BJ (cell line): ENCODE data around the gene TMEM45A. TPM values are rescaled to one million over a fixed set of nuclear protein-coding genes. Genes with fewer than 3 reads are reported as not detected.
"Not testable (repeated sequence)": the region's sequence is repeated elsewhere in the genome, so short reads cannot be mapped to it uniquely, and the experiment has no call there.

Experiments used
- CTCF ChIA-PET: fragments of 350-600 bp; formaldehyde crosslinking; extraction: SDS; loops from one replicate; lab custom pipeline; 2021; ENCODE audit warnings: antibody characterized with exemption, inconsistent platforms; lab: Yijun Ruan, JAX
- POLR2A ChIA-PET: fragments of 300-600 bp; sonication (Branson Sonifier 250); formaldehyde crosslinking; extraction: SDS; loops from one replicate; lab custom pipeline; 2021; ENCODE audit warnings: antibody characterized with exemption; lab: Charles Lee
- DNase-seq: peaks from one replicate; pipeline ENCODE4 v3.0.0-alpha.2; 2011; ENCODE audit warnings: low read depth
- H3K27me3 ChIP-seq: 2 replicates; pipeline ENCODE4 v1.6.0; 2011; ENCODE audit warnings: low read length; ENCODE audit not compliant: control insufficient read depth, insufficient read depth
- H3K36me3 ChIP-seq: 2 replicates; pipeline ENCODE4 v1.5.1; 2011; ENCODE audit warnings: low read length; ENCODE audit not compliant: control insufficient read depth, insufficient read depth
- H3K4me3 ChIP-seq: 2 replicates; pipeline ENCODE4 v1.5.1; 2011; ENCODE audit warnings: low read depth, mild to moderate bottlenecking, control low read depth, low read length
- CTCF ChIP-seq: IDR thresholded peaks from 2 replicates; pipeline ENCODE4 v1.5.1; 2011; ENCODE audit warnings: low read depth, mild to moderate bottlenecking, control low read depth, inconsistent platforms, low read length, moderate library complexity; ENCODE audit not compliant: insufficient read depth
- polyA minus RNA-seq: library from RNA; depleted of rRNA, polyadenylated mRNA; stranded (reverse); fragments of >200 nt; gene quantifications from 2 replicates; pipeline ENCODE4 v1.2.3, GENCODE V29; 2011; rRNA and poly(A)+ RNA removed
- polyA plus RNA-seq: library from polyadenylated mRNA; depleted of rRNA; stranded (reverse); fragments of >200 nt; gene quantifications from 2 replicates; pipeline ENCODE4 v1.2.3, GENCODE V29; 2011; rRNA removed

The TMEM45A gene, protein sequence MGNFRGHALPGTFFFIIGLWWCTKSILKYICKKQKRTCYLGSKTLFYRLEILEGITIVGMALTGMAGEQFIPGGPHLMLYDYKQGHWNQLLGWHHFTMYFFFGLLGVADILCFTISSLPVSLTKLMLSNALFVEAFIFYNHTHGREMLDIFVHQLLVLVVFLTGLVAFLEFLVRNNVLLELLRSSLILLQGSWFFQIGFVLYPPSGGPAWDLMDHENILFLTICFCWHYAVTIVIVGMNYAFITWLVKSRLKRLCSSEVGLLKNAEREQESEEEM
- polyA plus RNA-seq (35.1 and 68.4 TPM in 2 replicates), polyA minus RNA-seq (11.6 and 22.1 TPM in 2 replicates)

DNA sequence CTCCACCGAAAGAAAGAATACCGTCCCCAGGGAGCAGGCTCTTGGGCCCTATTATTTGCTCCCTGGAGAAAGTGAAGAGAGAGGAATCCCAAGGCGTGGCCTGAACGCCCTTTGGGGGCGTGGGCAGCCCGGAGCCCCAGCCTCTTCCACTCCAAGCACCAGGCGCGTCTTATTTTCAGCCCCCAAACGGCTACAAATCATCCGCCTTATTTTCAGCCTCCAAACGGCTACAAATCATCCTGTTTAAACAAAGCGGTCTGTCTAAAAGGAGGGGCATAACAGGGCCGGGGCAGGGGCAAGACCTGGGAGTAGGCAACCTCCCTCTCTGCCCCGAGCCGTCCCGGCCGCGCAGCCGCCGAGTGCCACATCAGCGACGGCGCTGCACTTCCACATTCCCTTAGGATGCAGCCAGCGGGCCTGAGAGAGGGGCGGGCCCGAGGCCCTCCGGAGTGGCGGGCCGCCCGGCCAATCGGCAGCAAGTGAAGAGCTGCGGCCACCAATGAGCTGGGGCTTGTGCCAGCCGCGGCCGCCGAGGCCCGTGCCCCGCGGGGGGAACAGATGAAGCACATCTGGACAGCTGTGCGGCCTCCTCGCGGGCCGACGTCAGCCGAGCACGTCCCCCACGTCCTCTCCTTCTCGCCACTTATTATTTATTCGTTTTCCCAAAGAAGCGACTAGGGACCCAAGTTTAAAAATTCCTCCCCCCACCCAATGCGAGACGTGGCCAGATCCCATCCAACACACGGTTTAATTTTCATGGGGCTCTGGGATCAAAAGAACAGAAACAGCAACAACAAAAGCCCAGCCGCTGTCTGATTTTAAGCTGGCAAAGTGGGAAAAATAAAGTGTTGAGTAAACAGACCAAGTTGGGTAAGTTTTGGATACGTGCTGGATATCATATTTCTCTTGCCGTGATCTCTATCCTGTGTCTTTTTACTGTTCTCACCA is at the start of gene TMEM45A:
Gene TMEM45A, plus strand, starts transcription at position 561 of the 948 bp plus-strand sequence. CDS start 62,593 bp downstream, outside the sequence.
- no peak for TF ChIP-seq CTCF
- POLR2A ChIA-PET = interaction anchor here (0.6 to 1.0 kb wide), 8 partner anchors 24 to 1359 kb away, joined by 3 to 17 read pairs (median 6); no protein-coding TSS in a partner anchor
- DNase-seq = peak; percentile 76
- Histone ChIP-seq H3K27me3 (no peaks in the 10 kb centered on the region), H3K4me3 (peak within 1 kb of the TSS; percentile 52), H3K36me3 (no peaks in the 10 kb centered on the region)
- CTCF ChIA-PET = interaction anchor here (0.6 to 1.2 kb wide), 3 partner anchors 30 to 1176 kb away, joined by 3 read pairs; no protein-coding TSS in a partner anchor

DNA sequence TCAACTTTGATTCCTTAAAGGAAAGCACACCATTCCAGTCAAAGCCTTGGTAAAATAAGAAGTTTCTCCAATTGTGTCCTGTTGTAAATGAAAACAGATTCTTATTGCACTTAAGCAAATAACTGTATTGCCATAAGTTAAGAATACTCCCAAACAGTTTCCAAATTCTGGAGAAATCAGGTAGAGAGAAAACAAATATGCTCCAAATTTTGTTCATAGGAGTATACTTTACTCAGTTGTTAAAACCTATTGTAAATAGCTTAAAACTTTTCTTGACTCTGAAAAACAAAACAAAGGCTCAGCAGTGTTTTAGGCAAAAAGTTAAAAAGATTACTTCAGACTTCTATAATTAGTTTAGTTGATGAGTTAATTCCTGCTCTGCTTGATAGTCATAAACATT is 48.7 kb upstream of the TMEM45A start:
- Histone ChIP-seq H3K4me3 (no peak overlapping the region), H3K27me3 (no peaks in the 10 kb centered on the region), H3K36me3 (no peaks in the 10 kb centered on the region)
- ChIA-PET CTCF (interaction anchor here (0.7 kb wide), 1 partner anchor 146 kb away, joined by 3 read pairs; no protein-coding TSS in a partner anchor), POLR2A (no interaction called here)
- DNase-seq = no peak
- TF ChIP-seq CTCF = no peak

- DNase-seq, H3K36me3 ChIP-seq, H3K27me3 ChIP-seq, CTCF ChIA-PET, H3K4me3 ChIP-seq: not testable (repeated sequence)
- POLR2A ChIA-PET = interaction anchor here (0.7 kb wide), 1 partner anchor 11 kb away, joined by 3 read pairs; no protein-coding TSS in a partner anchor
Observed at GRCh38 chr3:100447067-100447466, 45.4 kb upstream of the TMEM45A start.

DNA sequence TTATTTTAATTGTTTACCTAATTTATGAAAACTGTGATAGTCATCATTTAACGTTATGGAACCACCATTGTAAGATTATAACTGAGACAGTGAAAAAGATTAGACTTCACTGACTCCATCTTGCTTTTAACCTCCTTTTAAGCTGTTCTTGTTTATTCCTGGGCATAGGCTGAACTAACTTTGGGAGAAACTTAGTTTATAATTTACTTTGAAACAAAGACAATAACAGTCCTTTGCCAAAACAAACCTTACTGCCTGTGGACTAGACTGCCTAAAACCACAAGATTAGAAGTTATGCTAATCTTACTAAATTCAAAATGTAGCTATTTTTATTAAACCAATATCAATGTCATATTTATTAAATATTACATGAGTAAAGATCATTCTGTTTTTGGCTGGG is 44.3 kb upstream of the TMEM45A start:
- H3K27me3 ChIP-seq = no peaks in the 10 kb centered on the region
- no peaks in the 10 kb centered on the region for H3K36me3 ChIP-seq
- ChIA-PET POLR2A (no interaction called here), CTCF (interaction anchor here (0.7 to 2.0 kb wide), 3 partner anchors 15 to 270 kb away, joined by 3 to 9 read pairs (median 3); no protein-coding TSS in a partner anchor)
- TF ChIP-seq CTCF = no peak
- no peak overlapping the region for H3K4me3 ChIP-seq
- no peak for DNase-seq

DNA sequence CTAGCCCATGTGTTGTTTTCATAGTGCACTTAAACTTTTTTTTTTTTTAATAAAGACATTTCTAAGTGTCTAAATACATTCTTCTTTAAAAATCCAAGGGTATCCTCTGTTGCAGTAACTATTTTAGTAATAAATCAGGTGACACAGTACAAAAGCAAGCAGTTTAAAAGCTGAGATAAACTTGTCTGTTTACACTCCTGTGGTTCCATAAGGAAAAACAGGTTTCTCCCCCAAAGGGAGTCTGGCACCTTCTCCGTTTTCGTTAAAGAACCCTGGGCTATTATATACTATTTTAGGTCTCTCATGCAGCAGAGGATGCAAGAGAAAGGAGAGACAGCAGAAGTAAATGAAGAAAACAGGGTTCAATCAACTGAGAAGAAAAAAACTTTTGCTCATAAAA is 43.2 kb upstream of the TMEM45A start:
- DNase-seq = no peak
- CTCF ChIA-PET = interaction anchor here (0.6 to 2.0 kb wide), 4 partner anchors 12 to 141 kb away, joined by 3 to 9 read pairs (median 4); no protein-coding TSS in a partner anchor

More for the DNA sequence above, 43.2 kb upstream of the TMEM45A start:
- POLR2A ChIA-PET = no interaction called here
- Histone ChIP-seq H3K36me3 (no peaks in the 10 kb centered on the region), H3K27me3 (no peaks in the 10 kb centered on the region), H3K4me3 (no peak overlapping the region)
- TF ChIP-seq CTCF = no peak
